WERI-Rb-1 (cell line): Measurements from ENCODE around the gene RPTOR.

Source experiments
- DNase-seq: peaks from one replicate; pipeline ENCODE4 v3.0.0-alpha.2; 2020
- H3K27ac ChIP-seq: fragments of 250-450 bp; sonication (Bioruptor Pico); 2 replicates; pipeline ENCODE4 v1.5.1; 2020; ENCODE audit warnings: mild to moderate bottlenecking, moderate library complexity
- H3K27me3 ChIP-seq: fragments of 250-450 bp; sonication (Bioruptor Pico); 2 replicates; pipeline ENCODE4 v1.5.1; 2021; ENCODE audit warnings: mild to moderate bottlenecking, low read depth, moderate library complexity; ENCODE audit not compliant: insufficient read depth, severe bottlenecking
- H3K36me3 ChIP-seq: fragments of 250-450 bp; sonication (Bioruptor Pico); 2 replicates; pipeline ENCODE4 v1.5.1; 2020; ENCODE audit warnings: mild to moderate bottlenecking, moderate library complexity
- H3K4me3 ChIP-seq: 2 replicates; pipeline ENCODE4 v1.5.1; 2011; ENCODE audit warnings: low read depth, mild to moderate bottlenecking, control low read depth, low read length
- H3K9me3 ChIP-seq: fragments of 250-450 bp; sonication (Bioruptor Pico); 2 replicates; pipeline ENCODE4 v1.5.1; 2021; ENCODE audit warnings: mild to moderate bottlenecking, moderate library complexity; ENCODE audit not compliant: severe bottlenecking
- TF ChIP-seq, protein P1 (sequence below): IDR thresholded peaks from 2 replicates; pipeline ENCODE4 v1.5.1; 2011; ENCODE audit warnings: low read depth, mild to moderate bottlenecking, control low read depth, inconsistent platforms, low read length

The RPTOR gene

DNA sequence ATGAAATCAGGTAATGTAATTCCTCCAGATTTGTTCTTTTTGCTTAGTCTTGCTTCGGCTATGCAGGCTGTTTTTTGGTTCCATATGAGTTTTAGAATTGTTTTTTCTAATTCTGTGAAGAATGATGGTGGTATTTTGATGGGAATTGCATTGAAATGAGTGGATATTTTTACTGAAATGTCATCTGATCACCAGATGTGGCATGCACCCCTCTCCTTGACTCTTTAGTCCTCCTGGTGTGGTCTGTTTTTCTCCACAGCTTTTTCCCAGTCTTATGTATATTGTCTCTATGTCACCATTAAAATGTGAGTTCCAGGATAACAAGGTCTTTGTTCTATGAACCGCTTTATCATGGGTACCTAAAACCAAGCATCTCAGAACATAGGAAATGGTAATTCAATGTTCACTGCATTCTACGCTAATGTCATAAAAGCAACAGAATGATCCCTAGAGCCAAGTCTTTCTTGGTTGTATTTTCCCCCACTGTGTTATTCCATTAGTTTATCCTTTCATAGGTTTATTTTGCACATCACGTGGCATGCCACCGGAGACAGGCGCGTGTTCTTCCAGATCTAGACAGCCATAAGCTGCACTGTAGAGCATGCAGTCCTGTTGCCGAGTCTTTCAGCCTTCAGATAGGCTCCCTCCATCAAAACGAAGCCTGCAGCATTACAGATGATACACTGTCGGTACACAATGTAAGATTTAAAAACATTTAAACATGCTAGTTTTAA is 172.5 kb downstream of the RPTOR start:
- no peak overlapping the region; the same call in 1 of the 2 replicates for H3K27ac ChIP-seq
- H3K4me3 ChIP-seq = no peak overlapping the region
- H3K36me3 ChIP-seq = peaks cover 5% of the 10 kb centered on the region
- TF ChIP-seq, protein P1, sequence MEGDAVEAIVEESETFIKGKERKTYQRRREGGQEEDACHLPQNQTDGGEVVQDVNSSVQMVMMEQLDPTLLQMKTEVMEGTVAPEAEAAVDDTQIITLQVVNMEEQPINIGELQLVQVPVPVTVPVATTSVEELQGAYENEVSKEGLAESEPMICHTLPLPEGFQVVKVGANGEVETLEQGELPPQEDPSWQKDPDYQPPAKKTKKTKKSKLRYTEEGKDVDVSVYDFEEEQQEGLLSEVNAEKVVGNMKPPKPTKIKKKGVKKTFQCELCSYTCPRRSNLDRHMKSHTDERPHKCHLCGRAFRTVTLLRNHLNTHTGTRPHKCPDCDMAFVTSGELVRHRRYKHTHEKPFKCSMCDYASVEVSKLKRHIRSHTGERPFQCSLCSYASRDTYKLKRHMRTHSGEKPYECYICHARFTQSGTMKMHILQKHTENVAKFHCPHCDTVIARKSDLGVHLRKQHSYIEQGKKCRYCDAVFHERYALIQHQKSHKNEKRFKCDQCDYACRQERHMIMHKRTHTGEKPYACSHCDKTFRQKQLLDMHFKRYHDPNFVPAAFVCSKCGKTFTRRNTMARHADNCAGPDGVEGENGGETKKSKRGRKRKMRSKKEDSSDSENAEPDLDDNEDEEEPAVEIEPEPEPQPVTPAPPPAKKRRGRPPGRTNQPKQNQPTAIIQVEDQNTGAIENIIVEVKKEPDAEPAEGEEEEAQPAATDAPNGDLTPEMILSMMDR = no peak
- no peak for DNase-seq
- H3K27me3 ChIP-seq = no peaks in the 10 kb centered on the region
- no peaks in the 10 kb centered on the region for H3K9me3 ChIP-seq

DNA sequence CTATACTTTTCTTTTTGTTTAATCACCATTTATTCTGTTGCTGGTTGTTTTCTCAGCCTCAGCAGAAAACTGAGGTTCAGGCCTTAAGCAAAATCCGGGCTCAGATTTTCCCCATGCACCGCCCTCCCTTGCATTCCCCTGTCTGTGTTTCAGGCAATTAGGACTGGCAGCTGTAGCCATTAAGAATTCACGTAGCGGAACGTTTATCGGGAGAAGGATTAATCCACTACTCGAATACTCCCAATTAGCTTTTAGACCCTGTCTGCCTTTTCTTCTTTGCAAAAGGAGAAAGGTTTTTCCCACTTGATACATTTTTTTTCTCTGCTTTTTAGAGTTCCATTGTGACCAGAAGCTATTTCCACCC is 173.1 kb downstream of the RPTOR start:
- no peak overlapping the region; the same call in 1 of the 2 replicates for H3K27ac ChIP-seq
- no peak for DNase-seq

DNA sequence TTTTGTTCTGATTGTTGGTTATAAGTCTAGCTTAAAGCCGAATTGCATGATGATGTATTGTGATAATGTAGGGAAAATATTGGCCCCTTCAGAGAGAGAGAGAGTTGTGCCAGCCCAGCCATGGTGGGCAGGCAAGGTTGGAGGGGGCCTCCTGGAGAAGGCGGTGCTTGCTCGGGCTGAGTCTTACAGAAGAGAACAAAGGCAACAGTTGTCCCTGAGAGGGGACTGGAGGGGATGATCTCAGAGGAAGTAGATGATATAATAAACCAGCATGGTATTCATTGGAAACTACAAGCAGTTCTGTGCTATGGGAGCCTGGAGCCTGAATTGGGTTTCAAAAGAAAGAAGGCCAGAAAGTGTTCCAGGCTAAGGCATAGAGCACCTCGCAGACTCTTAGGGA is 173.8 kb downstream of the RPTOR start:
- TF ChIP-seq, protein P1 = no peak
- Histone ChIP-seq H3K27ac (no peak overlapping the region), H3K36me3 (peaks cover 5% of the 10 kb centered on the region), H3K9me3 (no peaks in the 10 kb centered on the region), H3K4me3 (no peak overlapping the region), H3K27me3 (no peaks in the 10 kb centered on the region)
- no peak for DNase-seq

More for the DNA sequence above, 173.1 kb downstream of the RPTOR start:
- no peaks in the 10 kb centered on the region for H3K9me3 ChIP-seq
- H3K4me3 ChIP-seq = no peak overlapping the region
- H3K27me3 ChIP-seq = no peaks in the 10 kb centered on the region
- TF ChIP-seq, protein P1 = no peak
- peaks cover 5% of the 10 kb centered on the region for H3K36me3 ChIP-seq

DNA sequence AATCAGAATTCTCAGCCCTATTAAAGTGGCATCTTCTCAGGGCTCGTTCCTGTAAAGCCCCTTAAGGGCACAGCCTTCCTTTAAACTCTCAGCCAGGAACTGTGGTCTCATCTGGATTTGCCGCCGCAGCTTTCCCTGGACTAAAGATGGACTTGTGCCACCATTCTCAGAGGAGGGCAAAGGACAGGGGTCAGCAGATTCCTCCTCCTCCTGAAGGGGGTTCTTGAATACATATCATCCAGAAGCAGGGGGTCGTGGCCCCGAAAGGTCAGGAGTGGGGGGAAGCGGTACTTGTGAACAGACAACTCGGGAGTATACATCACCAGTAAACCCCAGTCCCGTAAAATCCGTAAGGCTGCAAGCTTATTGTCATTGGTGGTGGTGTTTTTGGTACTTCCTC is 174.8 kb downstream of the RPTOR start:
- Histone ChIP-seq H3K36me3 (peaks cover 5% of the 10 kb centered on the region), H3K27me3 (no peaks in the 10 kb centered on the region), H3K4me3 (no peak overlapping the region), H3K9me3 (no peaks in the 10 kb centered on the region), H3K27ac (no peak overlapping the region)
- DNase-seq = no peak
- TF ChIP-seq, protein P1 = no peak

DNA sequence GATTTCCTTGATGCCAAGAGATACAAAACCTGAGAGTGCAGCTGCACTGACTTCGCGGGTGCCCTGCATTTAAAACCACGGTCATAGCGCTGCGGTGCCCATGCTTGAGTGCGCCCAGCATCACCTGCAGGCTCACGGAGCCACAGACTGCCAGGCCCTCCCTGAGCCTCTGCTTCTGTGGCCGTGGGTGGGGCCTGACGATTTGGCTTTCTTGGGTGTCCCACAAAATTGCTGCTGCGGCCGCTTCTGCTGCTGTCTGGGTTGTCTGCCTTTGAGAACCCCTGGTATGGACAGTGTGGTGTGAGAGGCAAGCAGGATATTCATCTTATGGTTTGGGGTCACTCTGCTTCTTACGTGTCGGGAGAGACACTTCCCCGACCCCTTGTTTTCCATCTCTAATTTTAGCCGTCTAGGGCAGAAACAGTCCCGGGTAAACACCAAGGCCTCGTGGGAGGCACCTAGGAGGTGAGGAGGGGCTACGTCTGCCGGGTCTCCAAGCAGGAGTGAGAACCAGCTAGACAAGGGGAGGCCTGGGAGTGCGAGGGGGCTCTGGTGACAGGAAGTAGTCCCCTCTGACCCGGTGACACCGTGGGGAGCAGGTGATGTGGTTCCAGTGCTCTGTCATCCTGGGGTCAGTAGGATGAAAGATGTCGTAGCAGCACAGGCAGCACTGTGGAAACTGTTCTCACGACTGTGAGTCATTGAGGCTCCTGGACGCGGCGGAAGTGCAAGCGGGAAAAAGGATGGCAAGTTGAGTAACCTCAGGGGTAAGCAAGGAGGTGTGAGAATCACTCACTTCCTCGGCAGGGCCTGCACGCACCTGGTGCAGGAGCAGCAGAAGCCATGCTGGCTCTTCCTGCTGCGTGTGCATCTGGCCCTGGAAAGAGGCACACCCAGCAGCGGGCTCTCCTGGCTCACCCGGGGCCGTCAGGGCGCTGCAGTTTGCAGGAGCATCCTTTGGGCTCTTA is 176.3 kb downstream of the RPTOR start:
- no peaks in the 10 kb centered on the region for H3K27me3 ChIP-seq
- H3K9me3 ChIP-seq = no peaks in the 10 kb centered on the region
- H3K4me3 ChIP-seq = no peak overlapping the region
- no peak overlapping the region for H3K27ac ChIP-seq
- DNase-seq = no peak
- H3K36me3 ChIP-seq = no peaks in the 10 kb centered on the region
- TF ChIP-seq, protein P1 = no peak
